Keratinocyte (primary cell): ENCODE results near the gene SYNE2. TPM values are rescaled to one million over a fixed set of nuclear protein-coding genes. Genes with fewer than 3 reads are reported as not detected.

Experiments used
- DNase-seq: peaks from one replicate; pipeline ENCODE4 v3.0.0-alpha.2; 2011; ENCODE audit warnings: low read depth, missing footprints, low spot score
- FAIRE-seq: peaks from 2 replicates; lab custom pipeline; 2011; peaks lifted over from hg19 to GRCh38; lab: Jason Lieb, UNC
- H2AFZ ChIP-seq: 2 replicates; pipeline ENCODE4 v1.6.0; 2012; ENCODE audit warnings: low read length, control low read depth, inconsistent platforms; ENCODE audit not compliant: control insufficient read depth
- H3K27ac ChIP-seq: 2 replicates; pipeline ENCODE4 v1.5.1; 2011; ENCODE audit warnings: low read length; ENCODE audit not compliant: control insufficient read depth, insufficient read depth
- H3K27me3 ChIP-seq: 3 replicates; pipeline ENCODE4 v1.6.0; 2011; ENCODE audit warnings: low read length; ENCODE audit not compliant: control insufficient read depth, insufficient read depth; ENCODE audit errors: extremely low read depth
- H3K36me3 ChIP-seq, 2 experiments: 2 replicates in 1 of 2; 3 replicates in 1 of 2; pipeline ENCODE4 v1.5.1; 2011; ENCODE audit warnings: low read length in 2 of 2, mild to moderate bottlenecking in 1 of 2; ENCODE audit not compliant: control insufficient read depth in 2 of 2, insufficient read depth in 2 of 2; ENCODE audit errors: extremely low read depth in 1 of 2
- H3K4me1 ChIP-seq: 3 replicates; pipeline ENCODE4 v1.5.1; 2011; ENCODE audit warnings: low read length; ENCODE audit not compliant: control insufficient read depth, insufficient read depth; ENCODE audit errors: extremely low read depth
- H3K4me2 ChIP-seq: 3 replicates; pipeline ENCODE4 v1.6.0; 2011; ENCODE audit warnings: low read depth, low read length; ENCODE audit not compliant: control insufficient read depth, insufficient read depth; ENCODE audit errors: extremely low read depth
- H3K4me3 ChIP-seq, 3 experiments: fragments of 200-600 bp in 1 of 3; sonication (generic) in 1 of 3; 2 replicates in 2 of 3; 3 replicates in 1 of 3; pipeline ENCODE4 v1.5.1; 2011 to 2016; ENCODE audit warnings: low read length in 3 of 3, mild to moderate bottlenecking in 3 of 3, control low read depth in 2 of 3, inconsistent platforms in 1 of 3, low read depth in 1 of 3, mixed read lengths in 1 of 3, mixed run types in 1 of 3, moderate library complexity in 1 of 3; ENCODE audit not compliant: control insufficient read depth in 2 of 3, insufficient read depth in 2 of 3; ENCODE audit errors: extremely low read depth in 1 of 3
- H3K79me2 ChIP-seq: 2 replicates; pipeline ENCODE4 v1.6.0; 2012; ENCODE audit warnings: low read length; ENCODE audit not compliant: control insufficient read depth, insufficient read depth
- H3K9ac ChIP-seq: 3 replicates; pipeline ENCODE4 v1.6.0; 2011; ENCODE audit warnings: low read length; ENCODE audit not compliant: control insufficient read depth, insufficient read depth; ENCODE audit errors: extremely low read depth
- H3K9me1 ChIP-seq: 3 replicates; pipeline ENCODE4 v1.6.0; 2011; ENCODE audit warnings: low read length; ENCODE audit not compliant: control insufficient read depth, insufficient read depth; ENCODE audit errors: extremely low read depth
- H3K9me3 ChIP-seq: 2 replicates; pipeline ENCODE4 v1.5.1; 2012; ENCODE audit warnings: low read depth, low read length; ENCODE audit not compliant: control insufficient read depth
- H4K20me1 ChIP-seq: 3 replicates; pipeline ENCODE4 v1.6.0; 2011; ENCODE audit warnings: low read length; ENCODE audit not compliant: control insufficient read depth, insufficient read depth; ENCODE audit errors: extremely low read depth
- CTCF ChIP-seq, 3 experiments: IDR thresholded peaks in 1 of 3; conservative IDR thresholded peaks in 1 of 3; optimal IDR thresholded peaks in 1 of 3; 2 replicates in 2 of 3; 3 replicates in 1 of 3; pipeline versions ENCODE3 to v1.5.1; 2011; ENCODE audit warnings: low read length in 3 of 3, mild to moderate bottlenecking in 3 of 3, moderate library complexity in 2 of 3, control low read depth in 1 of 3, inconsistent platforms in 1 of 3; ENCODE audit not compliant: insufficient read depth in 2 of 3; ENCODE audit errors: extremely low read depth in 1 of 3
- EZH2 ChIP-seq: IDR thresholded peaks from one replicate; pipeline ENCODE4 v1.6.1; 2012; ENCODE audit warnings: inconsistent platforms, mild to moderate bottlenecking, low read length, moderate library complexity
- dilution Hi-C: fragments of 300-500 bp; cut with MboI; formaldehyde crosslinking; loops from one replicate; pipeline ENCODE4 v1.7.0; 2020; ENCODE audit warnings: low sequenced_read_pairs; ENCODE audit not compliant: extremely low pct_ligation_motif_present
- polyA plus RNA-seq, 5 experiments: library from polyadenylated mRNA; depleted of rRNA in 3 of 5; stranded (reverse) in 3 of 5; stranded (forward) in 1 of 5; unstranded in 1 of 5; fragments of >200 nt; gene quantifications; 1 replicate in 1 of 5; 2 replicates in 3 of 5; 3 replicates in 1 of 5; pipeline versions ENCODE4 v1.2.1 to v1.2.3, GENCODE V29; 2011 to 2012; ENCODE audit warnings: missing spikeins in 2 of 5, low read depth in 1 of 5, low replicate concordance in 1 of 5

Gene SYNE2
- polyA plus RNA-seq, 1 donor (not counting 4 experiments of a cell fraction or from before 2014, with no cell fraction given) = 9.9 TPM

DNA sequence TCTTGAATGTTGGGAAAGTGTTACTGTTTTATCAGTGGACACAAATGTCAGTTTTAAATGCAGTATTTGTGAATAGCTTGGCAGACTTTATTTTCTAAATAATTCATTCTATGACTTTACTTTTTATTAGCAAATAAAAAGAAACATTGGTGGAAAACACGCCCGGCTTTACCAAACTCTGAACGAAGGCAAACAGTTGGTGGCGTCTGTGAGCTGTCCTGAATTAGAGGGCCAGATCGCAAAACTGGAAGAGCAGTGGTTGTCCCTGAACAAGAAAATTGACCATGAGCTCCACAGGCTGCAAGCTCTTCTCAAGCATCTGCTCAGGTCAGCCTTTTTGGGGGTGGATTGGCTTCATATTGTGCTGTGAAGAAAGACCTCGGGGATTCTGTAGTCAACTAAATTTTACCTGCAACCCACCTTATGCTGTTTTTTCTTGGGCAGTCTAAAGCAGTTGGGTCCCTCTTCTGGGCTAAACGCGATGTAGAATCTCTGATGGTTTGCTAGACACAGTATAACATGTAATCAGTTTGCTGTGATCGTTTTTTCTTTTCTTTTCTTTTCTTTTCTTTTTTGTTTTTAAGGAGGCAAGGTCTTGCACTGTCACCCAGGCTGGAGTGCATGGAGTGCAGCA is 285.0 kb downstream of the SYNE2 start:
- dilution Hi-C loops = no loop called here
- Histone ChIP-seq H3K79me2 (no peaks in the 10 kb centered on the region), H3K4me2 (no peak overlapping the region), H3K9me1 (no peaks in the 10 kb centered on the region), H3K4me3 (no peak overlapping the region), H3K9me3 (no peaks in the 10 kb centered on the region), H2AFZ (no peak overlapping the region), H3K36me3 (peaks cover 3 to 11% of the 10 kb centered on the region in 2 experiments), H3K27ac (no peak overlapping the region), H3K27me3 (no peaks in the 10 kb centered on the region), H3K4me1 (no peaks in the 10 kb centered on the region), H4K20me1 (no peaks in the 10 kb centered on the region), H3K9ac (no peak overlapping the region)
- DNase-seq = no peak
- FAIRE-seq = no peak
- TF ChIP-seq EZH2 (no peak), CTCF (optimal IDR thresholded peaks at IDR 0.05 in 1 of 3, IDR thresholded peaks at IDR 0.05 in 1 of 3, conservative IDR thresholded peaks at IDR 0.05 in 1 of 3; ENCODE audit: extremely low read depth in 1 of 3, insufficient read depth in 2 of 3, low read length in 3 of 3) (peak in 1 of 3 experiments; percentile 9)

- peaks cover 5 to 6% of the 10 kb centered on the region in 2 experiments for H3K36me3 ChIP-seq
- H3K9ac ChIP-seq = no peak overlapping the region
- no peak overlapping the region for H3K4me2 ChIP-seq
- H3K27ac ChIP-seq = no peak overlapping the region
- DNase-seq (no peak), FAIRE-seq (no peak)
- no peaks in the 10 kb centered on the region for H3K9me3 ChIP-seq
- no peaks in the 10 kb centered on the region for H4K20me1 ChIP-seq
- H3K79me2 ChIP-seq = no peaks in the 10 kb centered on the region
- TF ChIP-seq CTCF (optimal IDR thresholded peaks at IDR 0.05 in 1 of 3, IDR thresholded peaks at IDR 0.05 in 1 of 3, conservative IDR thresholded peaks at IDR 0.05 in 1 of 3; ENCODE audit: extremely low read depth in 1 of 3, insufficient read depth in 2 of 3, low read length in 3 of 3) = no peak
- no peak for TF ChIP-seq EZH2
- H3K4me3 ChIP-seq = no peak overlapping the region
- no peaks in the 10 kb centered on the region for H3K9me1 ChIP-seq
- no peaks in the 10 kb centered on the region for H3K4me1 ChIP-seq
- H3K27me3 ChIP-seq = no peaks in the 10 kb centered on the region
- H2AFZ ChIP-seq = no peak overlapping the region
- dilution Hi-C loops = no loop called here
Measured at GRCh38 chr14:64147126-64147790, 294.5 kb downstream of the SYNE2 start.
